ENCODE data around the gene PCDHA11.
"Not testable (repeated sequence)": the region's sequence is repeated elsewhere in the genome, so short reads cannot be mapped to it uniquely, and the experiment has no call there.

Gene PCDHA11, protein sequence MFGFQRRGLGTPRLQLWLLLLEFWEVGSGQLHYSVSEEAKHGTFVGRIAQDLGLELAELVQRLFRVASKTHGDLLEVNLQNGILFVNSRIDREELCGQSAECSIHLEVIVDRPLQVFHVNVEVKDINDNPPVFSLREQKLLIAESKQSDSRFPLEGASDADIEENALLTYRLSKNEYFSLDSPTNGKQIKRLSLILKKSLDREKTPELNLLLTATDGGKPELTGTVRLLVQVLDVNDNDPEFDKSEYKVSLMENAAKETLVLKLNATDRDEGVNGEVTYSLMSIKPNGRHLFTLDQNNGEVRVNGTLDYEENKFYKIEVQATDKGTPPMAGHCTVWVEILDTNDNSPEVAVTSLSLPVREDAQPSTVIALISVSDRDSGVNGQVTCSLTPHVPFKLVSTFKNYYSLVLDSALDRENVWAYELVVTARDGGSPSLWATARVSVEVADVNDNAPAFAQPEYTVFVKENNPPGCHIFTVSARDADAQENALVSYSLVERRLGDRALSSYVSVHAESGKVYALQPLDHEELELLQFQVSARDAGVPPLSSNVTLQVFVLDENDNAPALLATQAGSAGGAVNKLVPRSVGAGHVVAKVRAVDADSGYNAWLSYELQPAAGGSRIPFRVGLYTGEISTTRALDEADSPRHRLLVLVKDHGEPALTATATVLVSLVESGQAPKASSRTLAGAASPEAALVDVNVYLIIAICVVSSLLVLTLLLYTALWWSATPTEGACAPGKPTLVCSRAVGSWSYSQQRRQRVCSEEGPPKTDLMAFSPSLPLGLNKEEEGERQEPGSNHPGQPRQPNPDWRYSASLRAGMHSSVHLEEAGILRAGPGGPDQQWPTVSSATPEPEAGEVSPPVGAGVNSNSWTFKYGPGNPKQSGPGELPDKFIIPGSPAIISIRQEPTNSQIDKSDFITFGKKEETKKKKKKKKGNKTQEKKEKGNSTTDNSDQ

GRCh38 chr5:140868721-140869554 is at the start of gene PCDHA11:
Gene PCDHA11, plus strand, starts transcription at chr5:140868957. Its CDS starts 147 bp downstream, at chr5:140869104.
- no peak for DNase-seq (ENCODE audit: low read depth in 2 of 2)

- no peak for DNase-seq (ENCODE audit: low read depth in 2 of 2)
These were observed 47.1 kb upstream of the PCDHA11 start, which contains the start of gene PCDHA5 for GRCh38 chr5:140821375-140822280. Gene PCDHA5, plus strand, starts transcription at chr5:140821613.

DNA sequence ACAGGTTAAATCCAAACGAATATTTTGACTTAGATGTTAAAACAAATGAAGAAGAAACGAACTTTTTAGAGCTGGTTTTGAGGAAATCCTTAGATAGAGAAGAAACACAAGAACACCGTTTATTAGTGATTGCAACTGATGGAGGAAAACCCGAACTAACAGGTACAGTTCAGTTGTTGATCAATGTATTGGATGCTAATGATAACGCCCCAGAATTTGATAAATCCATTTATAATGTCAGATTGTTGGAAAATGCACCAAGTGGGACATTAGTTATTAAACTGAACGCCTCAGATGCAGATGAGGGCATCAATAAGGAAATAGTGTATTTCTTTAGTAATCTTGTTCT is 46.5 kb upstream of the PCDHA11 start:
- DNase-seq (ENCODE audit: low read depth in 2 of 2): no peak

- not testable (repeated sequence) for DNase-seq (ENCODE audit: low read depth in 2 of 2)
These were observed 45.8 kb upstream of the PCDHA11 start for GRCh38 chr5:140822969-140823368.

GRCh38 chr5:140823475-140823874 is 45.3 kb upstream of the PCDHA11 start:
- no peak for DNase-seq (ENCODE audit: low read depth in 2 of 2)

DNA sequence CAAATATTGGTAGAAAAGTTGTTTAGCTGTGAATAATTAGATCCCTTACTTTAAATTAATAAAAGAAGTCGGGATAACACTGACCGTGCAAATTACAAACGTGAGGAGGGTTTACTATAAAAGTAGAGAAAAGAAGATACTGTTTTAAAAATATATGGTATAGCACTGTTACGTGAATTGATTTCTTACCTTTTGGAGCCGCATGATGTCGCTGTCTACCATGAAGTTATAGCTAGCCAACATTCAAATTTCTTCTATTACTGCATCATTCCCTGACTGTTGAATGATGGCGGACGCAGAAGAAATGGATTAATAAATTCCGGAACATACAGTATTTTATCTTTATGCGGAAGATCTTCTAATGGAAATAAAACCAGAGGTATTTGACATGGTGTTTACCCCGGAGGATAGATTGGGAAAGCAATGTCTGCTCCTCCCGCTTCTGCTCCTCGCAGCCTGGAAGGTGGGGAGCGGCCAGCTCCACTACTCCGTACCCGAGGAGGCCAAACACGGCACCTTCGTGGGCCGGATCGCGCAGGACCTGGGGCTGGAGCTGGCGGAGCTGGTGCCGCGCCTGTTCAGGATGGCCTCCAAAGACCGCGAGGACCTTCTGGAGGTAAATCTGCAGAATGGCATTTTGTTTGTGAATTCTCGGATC is 40.9 kb upstream of the PCDHA11 start, which contains the start of gene PCDHA6:
PCDHA6 (plus strand) TSS at position 257 of the 658 bp plus-strand sequence; CDS start at position 389, 132 bp downstream.
- no peak for DNase-seq (ENCODE audit: low read depth in 2 of 2)

GRCh38 chr5:140828362-140828737 is 40.4 kb upstream of the PCDHA11 start:
- no peak for DNase-seq (ENCODE audit: low read depth in 2 of 2)

DNA sequence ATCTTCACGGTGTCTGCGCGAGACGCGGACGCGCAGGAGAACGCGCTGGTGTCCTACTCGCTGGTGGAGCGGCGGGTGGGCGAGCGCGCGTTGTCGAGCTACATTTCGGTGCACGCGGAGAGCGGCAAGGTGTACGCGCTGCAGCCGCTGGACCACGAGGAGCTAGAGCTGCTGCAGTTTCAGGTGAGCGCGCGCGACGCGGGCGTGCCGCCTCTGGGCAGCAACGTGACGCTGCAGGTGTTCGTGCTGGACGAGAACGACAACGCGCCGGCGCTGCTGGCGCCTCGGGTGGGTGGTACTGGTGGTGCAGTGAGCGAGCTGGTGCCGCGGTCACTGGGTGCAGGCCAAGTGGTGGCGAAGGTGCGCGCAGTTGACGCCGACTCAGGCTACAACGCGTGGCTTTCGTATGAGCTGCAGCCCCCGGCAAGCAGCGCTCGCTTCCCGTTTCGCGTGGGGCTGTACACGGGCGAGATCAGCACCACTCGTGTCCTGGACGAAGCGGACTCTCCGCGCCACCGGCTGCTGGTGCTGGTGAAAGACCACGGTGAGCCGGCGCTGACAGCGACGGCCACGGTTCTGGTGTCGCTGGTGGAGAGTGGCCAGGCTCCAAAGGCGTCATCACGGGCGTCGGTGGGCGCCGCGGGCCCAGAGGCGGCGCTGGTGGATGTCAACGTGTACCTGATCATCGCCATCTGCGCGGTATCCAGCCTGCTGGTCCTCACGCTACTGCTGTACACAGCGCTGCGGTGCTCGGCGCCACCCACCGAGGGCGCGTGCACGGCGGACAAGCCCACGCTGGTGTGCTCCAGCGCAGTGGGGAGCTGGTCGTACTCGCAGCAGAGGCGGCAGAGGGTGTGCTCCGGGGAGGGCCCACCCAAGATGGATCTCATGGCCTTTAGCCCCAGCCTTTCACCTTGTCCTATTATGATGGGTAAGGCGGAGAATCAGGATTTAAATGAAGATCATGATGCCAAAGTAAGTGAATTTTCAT is 39.0 kb upstream of the PCDHA11 start:
- not testable (repeated sequence) for DNase-seq (ENCODE audit: low read depth in 2 of 2)

- DNase-seq (ENCODE audit: low read depth in 2 of 2): no peak
These were observed 34.8 kb upstream of the PCDHA11 start, which contains the start of gene PCDHA7 for GRCh38 chr5:140833993-140834392. Gene PCDHA7, plus strand, starts transcription at chr5:140834269. Its CDS starts 115 bp downstream, at chr5:140834384.

GRCh38 chr5:140834439-140835008 is 34.2 kb upstream of the PCDHA11 start:
- DNase-seq (ENCODE audit: low read depth in 2 of 2): not testable (repeated sequence)

- no peak for DNase-seq (ENCODE audit: low read depth in 2 of 2)
These were observed 32.9 kb upstream of the PCDHA11 start for GRCh38 chr5:140835622-140836510.

GRCh38 chr5:140840978-140841962 is 27.5 kb upstream of the PCDHA11 start, which contains the start of gene PCDHA8:
Gene PCDHA8, plus strand, starts transcription at chr5:140841187. Its CDS starts 135 bp downstream, at chr5:140841322.
- no peak for DNase-seq (ENCODE audit: low read depth in 2 of 2)

- DNase-seq (ENCODE audit: low read depth in 2 of 2): no peak
These were observed 25.7 kb upstream of the PCDHA11 start for GRCh38 chr5:140842798-140843733.

All from stimulated activated CD4-positive, alpha-beta T cell treated with anti-CD3 and anti-CD28 coated beads, Interleukin-1b, Interleukin-23, amount 100 ng/mL, for 1 hour (primary cell).